Body of pancreas (tissue), 4 donors: ENCODE measurements around the gene RAB6B. TPM values are rescaled to one million over a fixed set of nuclear protein-coding genes. Genes with fewer than 3 reads are reported as not detected.

Source experiments
- ATAC-seq: fragments of 150-250 bp; one replicate; pipeline ENCODE4 v1.9.1; 2016
- DNase-seq, 4 donors: peaks; one replicate each; pipeline ENCODE4 v3.0.0-alpha.2; 2019
- H3K27ac ChIP-seq, 4 donors: fragments of 200-600 bp; sonication (generic); 1 replicate in 3 of 4; 2 replicates in 1 of 4; pipeline versions ENCODE4 v1.5.1 to v1.6.1; 2016 to 2019; ENCODE audit warnings: mild to moderate bottlenecking in 1 of 4, mixed read lengths in 1 of 4, moderate library complexity in 1 of 4
- H3K27me3 ChIP-seq, 2 donors: fragments of 200-600 bp; sonication (generic); one replicate each; pipeline ENCODE4 v1.6.0; 2016; ENCODE audit warnings: mild to moderate bottlenecking in 1 of 2
- H3K36me3 ChIP-seq, 2 donors: fragments of 200-600 bp; sonication (generic); replicated peaks in 1 of 2; 2 replicates each; pipeline ENCODE4 v1.5.1; 2016; ENCODE audit warnings: low read depth in 2 of 2; ENCODE audit not compliant: insufficient read depth in 1 of 2
- H3K4me1 ChIP-seq: fragments of 200-600 bp; sonication (generic); one replicate; pipeline ENCODE4 v1.6.0; 2016
- H3K4me3 ChIP-seq, 2 donors: fragments of 200-600 bp; sonication (generic); 1 replicate in 1 of 2; 2 replicates in 1 of 2; pipeline ENCODE4 v1.5.1; 2016 to 2019
- H3K9me3 ChIP-seq, 3 donors: fragments of 200-600 bp; sonication (generic); 1 replicate in 2 of 3; 2 replicates in 1 of 3; pipeline ENCODE4 v1.5.1; 2016
- POLR2A ChIP-seq, 3 donors: fragments of 450-650 bp; IDR thresholded peaks; one replicate each; pipeline ENCODE4 v1.6.1; 2016; ENCODE audit warnings: antibody characterized with exemption in 3 of 3, mild to moderate bottlenecking in 2 of 3
- WGBS, 2 donors: methylation state at CpG; one replicate each; pipeline ENCODE4 v1.1.5; 2017; 5-methylcytosine and 5-hydroxymethylcytosine counted together
- intact Hi-C: fragments of 100-400 bp; cut with DNase I; formaldehyde crosslinking; loops from one replicate; pipeline ENCODE4 v1.15.1; 2023
- total RNA-seq, 2 donors: library from RNA; depleted of rRNA; stranded (reverse); fragments of >200 nt; gene quantifications; one replicate each; pipeline ENCODE4 v1.1.0, GENCODE V29; 2016
- TF ChIP-seq, protein P1 (sequence below), 7 experiments: fragments of 450-650 bp in 4 of 7; fragments of 200-600 bp in 3 of 7; sonication (generic) in 3 of 7; IDR thresholded peaks; one replicate each; pipeline ENCODE4 v1.5.1; 2016 to 2019; ENCODE audit warnings: antibody characterized with exemption in 7 of 7

RAB6B gene
- total RNA-seq, 2 donors from 2014 or later = 2.6 to 3.0 TPM

GRCh38 chr3:133926736-133927539 lies 31.3 kb upstream of the RAB6B start:
- Histone ChIP-seq H3K36me3 (no peaks in the 10 kb centered on the region), H3K27me3 (no peaks in the 10 kb centered on the region), H3K9me3 (no peaks in the 10 kb centered on the region), H3K27ac (no peak overlapping the region), H3K4me1 (peaks cover 16% of the 10 kb centered on the region), H3K4me3 (no peak overlapping the region)
- intact Hi-C loops = no loop called here
- ATAC-seq (peak; percentile 45), DNase-seq (peak in 1 of 4 donors; percentile 36)
- WGBS, 2 donors = 21 to 22% methylated on average over 23 to 34 of the region's 34 CpGs
- TF ChIP-seq, protein P1, sequence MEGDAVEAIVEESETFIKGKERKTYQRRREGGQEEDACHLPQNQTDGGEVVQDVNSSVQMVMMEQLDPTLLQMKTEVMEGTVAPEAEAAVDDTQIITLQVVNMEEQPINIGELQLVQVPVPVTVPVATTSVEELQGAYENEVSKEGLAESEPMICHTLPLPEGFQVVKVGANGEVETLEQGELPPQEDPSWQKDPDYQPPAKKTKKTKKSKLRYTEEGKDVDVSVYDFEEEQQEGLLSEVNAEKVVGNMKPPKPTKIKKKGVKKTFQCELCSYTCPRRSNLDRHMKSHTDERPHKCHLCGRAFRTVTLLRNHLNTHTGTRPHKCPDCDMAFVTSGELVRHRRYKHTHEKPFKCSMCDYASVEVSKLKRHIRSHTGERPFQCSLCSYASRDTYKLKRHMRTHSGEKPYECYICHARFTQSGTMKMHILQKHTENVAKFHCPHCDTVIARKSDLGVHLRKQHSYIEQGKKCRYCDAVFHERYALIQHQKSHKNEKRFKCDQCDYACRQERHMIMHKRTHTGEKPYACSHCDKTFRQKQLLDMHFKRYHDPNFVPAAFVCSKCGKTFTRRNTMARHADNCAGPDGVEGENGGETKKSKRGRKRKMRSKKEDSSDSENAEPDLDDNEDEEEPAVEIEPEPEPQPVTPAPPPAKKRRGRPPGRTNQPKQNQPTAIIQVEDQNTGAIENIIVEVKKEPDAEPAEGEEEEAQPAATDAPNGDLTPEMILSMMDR (IDR thresholded peaks at IDR 0.05) = peak in 1 of 7 experiments; percentile 3
- TF ChIP-seq POLR2A (IDR thresholded peaks at IDR 0.05) = no peak

DNA sequence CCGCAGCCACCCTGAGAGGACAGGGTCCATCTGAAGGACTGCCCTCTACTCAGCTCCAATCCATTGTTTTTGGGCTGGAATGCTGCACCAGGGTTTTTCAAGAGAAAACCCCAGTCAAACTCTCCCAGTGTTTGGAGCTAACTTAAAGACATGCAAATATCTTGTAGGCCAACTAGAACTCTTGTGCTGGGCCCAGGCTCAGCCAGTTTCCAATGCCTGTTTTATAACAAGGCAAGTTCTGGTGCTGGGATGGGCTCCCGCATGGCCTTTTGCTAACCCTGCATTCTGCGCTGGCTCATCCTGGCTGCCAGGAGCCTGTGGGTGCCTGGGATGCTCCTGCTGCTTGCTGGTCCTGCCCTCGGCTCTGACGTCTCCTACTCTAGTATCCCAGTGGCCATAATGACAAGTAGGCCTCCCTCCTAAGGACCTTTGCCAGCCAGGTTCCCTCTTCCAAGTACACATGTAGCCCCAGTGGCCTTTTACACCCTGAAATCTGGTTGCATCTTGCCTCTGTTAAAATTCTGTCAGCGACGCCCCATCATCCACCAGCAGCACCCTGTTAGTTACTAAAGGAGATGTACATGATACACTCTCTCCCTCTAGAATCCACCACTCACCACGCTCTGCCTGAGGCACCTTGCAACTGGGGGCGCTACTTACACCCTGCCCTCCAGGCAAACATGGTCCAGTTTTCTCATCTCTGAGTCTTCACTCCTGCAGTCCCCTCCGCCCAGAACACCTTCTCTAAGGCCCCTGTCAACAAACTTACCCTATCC lies 30.5 kb upstream of the RAB6B start:
- no peaks in the 10 kb centered on the region for H3K36me3 ChIP-seq
- no peak overlapping the region for H3K27ac ChIP-seq
- WGBS, 2 donors = 93 to 95% methylated on average over 10 of the region's 10 CpGs
- intact Hi-C loops = no loop called here
- no peak overlapping the region for H3K4me3 ChIP-seq
- H3K27me3 ChIP-seq = no peaks in the 10 kb centered on the region
- no peaks in the 10 kb centered on the region for H3K9me3 ChIP-seq
- TF ChIP-seq POLR2A (IDR thresholded peaks at IDR 0.05) = no peak
- TF ChIP-seq, protein P1 (IDR thresholded peaks at IDR 0.05) = no peak
- peaks cover 16% of the 10 kb centered on the region for H3K4me1 ChIP-seq
- ATAC-seq = no peak
- no peak for DNase-seq

DNA sequence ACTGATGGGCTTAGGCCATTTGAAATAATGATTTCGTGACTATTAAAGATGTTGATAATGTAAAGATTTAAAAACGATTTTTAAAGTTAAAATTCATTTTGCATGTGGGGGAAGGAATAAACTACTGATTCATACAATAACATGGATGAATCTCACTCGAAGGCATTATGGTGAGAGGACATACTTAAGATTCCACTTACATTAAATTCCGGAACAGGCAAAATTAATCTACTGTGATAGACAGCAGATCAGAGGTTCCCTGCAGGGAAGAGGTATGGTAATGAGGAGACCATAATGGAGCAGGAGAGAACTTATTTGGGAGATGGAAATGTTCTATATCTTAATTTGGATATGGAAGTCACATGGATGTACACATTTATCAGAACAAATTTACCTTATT lies 28.4 kb upstream of the RAB6B start:
- DNase-seq (no peak), ATAC-seq (no peak)
- H3K27me3 ChIP-seq = no peaks in the 10 kb centered on the region
- intact Hi-C loops = no loop called here
- no peaks in the 10 kb centered on the region for H3K9me3 ChIP-seq
- TF ChIP-seq POLR2A (IDR thresholded peaks at IDR 0.05) = no peak
- TF ChIP-seq, protein P1 (IDR thresholded peaks at IDR 0.05) = no peak
- 58 to 61% methylated on average over 4 of the region's 4 CpGs for WGBS, 2 donors
- no peak overlapping the region for H3K27ac ChIP-seq
- peaks cover 16% of the 10 kb centered on the region for H3K4me1 ChIP-seq
- no peak overlapping the region for H3K4me3 ChIP-seq
- no peaks in the 10 kb centered on the region for H3K36me3 ChIP-seq

DNA sequence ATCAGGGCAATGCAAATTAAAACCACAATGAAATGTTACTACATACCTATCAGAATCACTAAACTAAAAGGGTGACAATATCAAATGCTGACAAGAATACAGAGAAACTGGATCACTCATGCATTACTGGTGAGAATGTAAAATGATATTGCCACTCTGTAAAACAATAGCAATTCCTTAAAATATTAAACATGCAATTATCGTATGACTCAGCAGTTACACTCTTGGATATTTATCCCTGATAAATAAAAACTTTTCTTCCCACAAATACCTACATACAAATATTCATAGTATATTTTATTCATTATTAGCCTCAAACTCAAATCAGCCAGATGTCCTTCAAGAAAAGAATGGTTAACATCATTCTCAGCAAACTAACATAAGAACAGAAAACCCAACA lies 25.9 kb upstream of the RAB6B start:
- no peak for TF ChIP-seq POLR2A (IDR thresholded peaks at IDR 0.05)
- no peaks in the 10 kb centered on the region for H3K4me1 ChIP-seq
- no peaks in the 10 kb centered on the region for H3K36me3 ChIP-seq
- no peaks in the 10 kb centered on the region for H3K27me3 ChIP-seq
- no peaks in the 10 kb centered on the region for H3K9me3 ChIP-seq
- no peak overlapping the region for H3K4me3 ChIP-seq
- ATAC-seq (no peak), DNase-seq (no peak)
- WGBS, 2 donors = 88 to 96% methylated on average over 1 of the region's 1 CpG
- intact Hi-C loops = no loop called here
- H3K27ac ChIP-seq = no peak overlapping the region

GRCh38 chr3:133917144-133917543 lies 21.5 kb upstream of the RAB6B start:
- Histone ChIP-seq H3K9me3 (no peaks in the 10 kb centered on the region), H3K4me3 (no peak overlapping the region), H3K27ac (no peak overlapping the region), H3K4me1 (no peaks in the 10 kb centered on the region), H3K36me3 (no peaks in the 10 kb centered on the region), H3K27me3 (no peaks in the 10 kb centered on the region)
- intact Hi-C loops = no loop called here
- TF ChIP-seq POLR2A (IDR thresholded peaks at IDR 0.05) = no peak
- TF ChIP-seq, protein P1 (IDR thresholded peaks at IDR 0.05) = no peak
- ATAC-seq = no peak
- no peak for DNase-seq
